Measurements from ENCODE around the gene TMEM266.

TMEM266 gene

DNA sequence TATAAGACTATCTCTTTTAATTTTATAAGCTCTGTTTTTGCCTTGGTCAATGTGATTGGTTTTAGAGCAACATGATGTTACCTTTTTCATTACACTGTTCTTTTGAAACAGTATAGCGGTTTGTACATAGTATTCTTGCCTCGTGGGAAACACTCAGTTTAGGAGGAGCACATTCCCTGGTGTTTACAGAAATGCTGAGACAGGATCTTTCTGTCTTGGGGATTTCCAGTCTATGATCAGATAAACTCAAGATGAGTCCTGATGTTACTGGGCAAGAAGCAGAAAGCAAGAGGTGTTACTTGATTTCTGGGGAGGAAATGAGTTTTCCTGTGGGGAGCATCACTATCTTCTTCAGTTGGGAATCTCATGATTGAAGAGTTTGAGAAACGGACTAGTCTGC, 2.5 kb downstream of the TMEM266 start:
- Mint-ChIP-seq H3K27ac (no peak overlapping the region), H3K27me3 (ENCODE audit: low read depth, poor library complexity) (peaks cover 53% of the 10 kb centered on the region), H3K36me3 (ENCODE audit: low read depth) (no peaks in the 10 kb centered on the region), H3K4me3 (no peak overlapping the region), H3K9me3 (no peaks in the 10 kb centered on the region), H3K4me1 (peaks cover 43% of the 10 kb centered on the region)
- TF ChIP-seq, protein P1, sequence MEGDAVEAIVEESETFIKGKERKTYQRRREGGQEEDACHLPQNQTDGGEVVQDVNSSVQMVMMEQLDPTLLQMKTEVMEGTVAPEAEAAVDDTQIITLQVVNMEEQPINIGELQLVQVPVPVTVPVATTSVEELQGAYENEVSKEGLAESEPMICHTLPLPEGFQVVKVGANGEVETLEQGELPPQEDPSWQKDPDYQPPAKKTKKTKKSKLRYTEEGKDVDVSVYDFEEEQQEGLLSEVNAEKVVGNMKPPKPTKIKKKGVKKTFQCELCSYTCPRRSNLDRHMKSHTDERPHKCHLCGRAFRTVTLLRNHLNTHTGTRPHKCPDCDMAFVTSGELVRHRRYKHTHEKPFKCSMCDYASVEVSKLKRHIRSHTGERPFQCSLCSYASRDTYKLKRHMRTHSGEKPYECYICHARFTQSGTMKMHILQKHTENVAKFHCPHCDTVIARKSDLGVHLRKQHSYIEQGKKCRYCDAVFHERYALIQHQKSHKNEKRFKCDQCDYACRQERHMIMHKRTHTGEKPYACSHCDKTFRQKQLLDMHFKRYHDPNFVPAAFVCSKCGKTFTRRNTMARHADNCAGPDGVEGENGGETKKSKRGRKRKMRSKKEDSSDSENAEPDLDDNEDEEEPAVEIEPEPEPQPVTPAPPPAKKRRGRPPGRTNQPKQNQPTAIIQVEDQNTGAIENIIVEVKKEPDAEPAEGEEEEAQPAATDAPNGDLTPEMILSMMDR (IDR thresholded peaks at IDR 0.05) = no peak
- DNase-seq = no peak

DNA sequence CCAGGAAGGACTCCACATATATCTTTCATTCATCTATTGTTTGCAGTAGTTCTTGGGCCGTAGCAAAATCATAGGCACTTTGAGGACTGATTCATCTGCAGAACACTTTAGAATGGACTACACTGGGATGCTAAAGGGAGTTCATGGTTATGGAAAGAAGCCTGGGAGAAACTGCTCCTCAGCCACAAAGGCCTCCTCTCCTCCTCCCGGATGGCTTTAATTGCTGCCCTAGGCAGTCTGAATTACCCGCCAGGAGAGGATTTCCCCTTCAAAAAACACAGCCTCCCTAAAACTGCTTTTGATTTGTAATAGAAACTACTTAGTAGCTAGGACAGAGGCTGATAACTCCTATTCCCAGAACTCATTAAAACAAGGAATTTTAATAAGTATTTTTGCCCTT, 4.6 kb downstream of the TMEM266 start:
- no peak overlapping the region for H3K27ac Mint-ChIP-seq
- H3K4me1 Mint-ChIP-seq = peaks cover 39% of the 10 kb centered on the region
- H3K4me3 Mint-ChIP-seq = no peak overlapping the region
- peaks cover 39% of the 10 kb centered on the region for H3K27me3 Mint-ChIP-seq (ENCODE audit: low read depth, poor library complexity)
- no peaks in the 10 kb centered on the region for H3K36me3 Mint-ChIP-seq (ENCODE audit: low read depth)
- TF ChIP-seq, protein P1 (IDR thresholded peaks at IDR 0.05) = no peak
- no peaks in the 10 kb centered on the region for H3K9me3 Mint-ChIP-seq
- no peak for DNase-seq

DNA sequence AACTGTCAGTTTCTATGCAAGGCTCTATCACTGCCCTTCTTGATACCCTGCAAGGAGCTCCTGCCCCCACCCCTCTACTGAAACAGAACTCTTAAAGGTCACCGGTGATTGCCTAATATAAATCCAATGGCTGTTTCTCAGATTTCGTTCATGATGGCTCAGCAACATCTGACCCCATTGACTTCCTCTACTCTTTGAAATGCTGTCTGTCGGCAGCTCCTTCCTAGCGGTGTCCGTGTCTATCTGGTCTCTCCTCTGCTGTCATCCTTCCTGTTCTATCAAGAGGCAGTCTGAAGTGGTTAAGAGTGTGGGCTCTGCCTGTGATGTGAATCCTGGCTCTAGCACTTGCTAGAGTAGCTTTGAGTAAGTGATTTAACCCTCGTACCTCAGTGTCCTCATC, 5.5 kb downstream of the TMEM266 start:
- peaks cover 40% of the 10 kb centered on the region for H3K27me3 Mint-ChIP-seq (ENCODE audit: low read depth, poor library complexity)
- peak overlapping the region; percentile 69 for H3K4me3 Mint-ChIP-seq
- no peaks in the 10 kb centered on the region for H3K36me3 Mint-ChIP-seq (ENCODE audit: low read depth)
- H3K9me3 Mint-ChIP-seq = no peaks in the 10 kb centered on the region
- peak overlapping the region; percentile 87 for H3K27ac Mint-ChIP-seq
- DNase-seq = no peak
- TF ChIP-seq, protein P1 (IDR thresholded peaks at IDR 0.05) = no peak
- H3K4me1 Mint-ChIP-seq = peaks cover 39% of the 10 kb centered on the region

DNA sequence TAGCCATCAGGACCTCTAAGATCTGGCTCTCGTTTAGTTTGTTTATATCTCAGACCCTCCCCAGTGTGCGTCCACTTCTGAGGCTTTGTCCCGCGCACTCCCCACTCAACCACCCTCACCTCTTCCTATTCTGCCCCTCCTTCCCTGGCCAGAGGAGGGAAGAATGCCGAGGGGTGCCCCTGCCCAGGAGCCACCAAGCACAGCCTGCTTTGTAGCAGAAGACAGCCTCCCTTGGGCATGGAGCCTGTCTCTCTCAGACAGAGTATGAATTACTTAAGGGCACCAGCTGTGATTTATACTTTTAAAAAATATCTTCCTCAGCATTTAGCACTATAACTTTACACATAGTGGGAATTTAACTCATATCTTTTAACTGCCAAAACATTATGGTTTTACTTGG, 6.0 kb downstream of the TMEM266 start:
- no peak overlapping the region for H3K4me3 Mint-ChIP-seq
- no peak for DNase-seq
- TF ChIP-seq, protein P1 (IDR thresholded peaks at IDR 0.05) = no peak
- no peak overlapping the region for H3K27ac Mint-ChIP-seq
- H3K36me3 Mint-ChIP-seq (ENCODE audit: low read depth) = no peaks in the 10 kb centered on the region
- no peaks in the 10 kb centered on the region for H3K9me3 Mint-ChIP-seq
- peaks cover 39% of the 10 kb centered on the region for H3K4me1 Mint-ChIP-seq
- peaks cover 35% of the 10 kb centered on the region for H3K27me3 Mint-ChIP-seq (ENCODE audit: low read depth, poor library complexity)

DNA sequence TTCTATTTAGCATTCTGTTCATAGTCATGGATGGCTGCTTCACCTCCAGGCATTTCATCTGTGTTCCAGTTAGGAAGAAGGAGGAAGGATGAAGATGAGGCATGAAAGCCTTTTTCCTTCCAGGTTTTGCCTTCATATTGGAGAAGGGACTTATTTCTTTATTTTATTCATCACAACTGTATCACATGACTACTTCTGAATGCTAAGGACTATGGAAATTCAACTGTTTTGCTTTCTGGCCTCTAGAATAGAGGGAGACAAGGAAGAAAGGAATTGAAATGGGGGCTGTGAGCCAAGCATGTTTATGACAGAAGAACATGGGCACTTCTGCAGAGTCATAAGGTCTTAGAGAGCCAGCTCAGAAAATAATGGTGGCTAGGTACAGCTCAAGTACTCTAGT, 10.4 kb downstream of the TMEM266 start:
- no peaks in the 10 kb centered on the region for H3K9me3 Mint-ChIP-seq

More for the DNA sequence above, 10.4 kb downstream of the TMEM266 start:
- H3K27me3 Mint-ChIP-seq (ENCODE audit: low read depth, poor library complexity) = peaks cover 9% of the 10 kb centered on the region
- H3K4me3 Mint-ChIP-seq = no peak overlapping the region
- H3K27ac Mint-ChIP-seq = no peak overlapping the region
- peaks cover 20% of the 10 kb centered on the region for H3K4me1 Mint-ChIP-seq
- H3K36me3 Mint-ChIP-seq (ENCODE audit: low read depth) = no peaks in the 10 kb centered on the region
- TF ChIP-seq, protein P1 (IDR thresholded peaks at IDR 0.05) = no peak
- DNase-seq = no peak

Data from nephron progenitor cell (in vitro differentiated cells).